GM19351 (cell line): ENCODE measurements around the gene SMIM38.
"Not testable (repeated sequence)": the region's sequence is repeated elsewhere in the genome, so short reads cannot be mapped to it uniquely, and the experiment has no call there.

Source experiments
- ATAC-seq: cut with Tn5 transposase; IDR thresholded peaks from one replicate; pipeline ENCODE4 v1.9.1; 2021; ENCODE audit warnings: mild to moderate bottlenecking, moderate library complexity; ENCODE audit not compliant: unreplicated experiment

SMIM38 gene

GRCh38 chr11:69137151-69137844 lies 18.4 kb upstream of the SMIM38 start:
- ATAC-seq, result no peak

DNA sequence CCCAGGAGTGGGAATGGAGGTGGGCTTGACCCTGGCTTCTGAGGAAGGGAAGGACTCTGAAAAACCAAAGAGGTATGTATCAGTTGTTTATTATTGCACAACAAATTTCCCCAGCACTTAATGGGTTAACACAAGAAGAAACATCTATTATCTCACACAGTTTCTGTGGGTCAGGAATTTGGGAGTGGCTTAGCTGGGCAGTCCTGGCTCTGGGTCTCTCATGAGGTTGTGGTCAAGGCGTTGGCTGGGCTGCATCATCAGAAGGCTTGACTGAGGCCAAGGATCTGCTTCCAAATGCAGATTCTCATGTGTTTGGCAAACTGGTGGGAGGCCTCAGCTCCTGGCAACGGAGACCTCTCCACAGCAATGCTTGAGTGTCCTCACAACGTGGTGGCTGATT lies 17.5 kb upstream of the SMIM38 start:
- no peak for ATAC-seq

- not testable (repeated sequence) for ATAC-seq
Measured at GRCh38 chr11:69140161-69140560, 15.6 kb upstream of the SMIM38 start.

DNA sequence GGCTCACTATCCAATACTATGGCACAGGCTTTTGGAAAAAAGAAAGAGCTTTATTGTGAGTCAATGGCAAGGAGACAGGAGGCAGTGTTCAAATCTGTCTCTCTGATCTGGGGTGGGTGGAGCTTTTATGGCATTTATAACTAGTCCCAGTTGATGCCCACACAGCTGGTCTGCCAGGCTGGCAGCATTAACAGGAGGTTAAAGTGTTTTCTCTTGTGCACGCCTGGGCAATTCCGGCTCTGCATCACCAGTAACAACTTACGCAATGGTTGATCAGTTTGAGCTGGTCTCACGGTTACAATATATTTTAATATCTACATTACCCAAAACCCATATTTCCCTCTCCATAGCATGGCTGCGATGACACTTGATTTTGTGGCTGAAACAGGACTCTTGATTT lies 15.1 kb upstream of the SMIM38 start:
- no peak for ATAC-seq

- ATAC-seq, result no peak
Measured at GRCh38 chr11:69141742-69142141, 14.0 kb upstream of the SMIM38 start.

GRCh38 chr11:69142895-69143294 lies 12.8 kb upstream of the SMIM38 start:
- ATAC-seq, result no peak

DNA sequence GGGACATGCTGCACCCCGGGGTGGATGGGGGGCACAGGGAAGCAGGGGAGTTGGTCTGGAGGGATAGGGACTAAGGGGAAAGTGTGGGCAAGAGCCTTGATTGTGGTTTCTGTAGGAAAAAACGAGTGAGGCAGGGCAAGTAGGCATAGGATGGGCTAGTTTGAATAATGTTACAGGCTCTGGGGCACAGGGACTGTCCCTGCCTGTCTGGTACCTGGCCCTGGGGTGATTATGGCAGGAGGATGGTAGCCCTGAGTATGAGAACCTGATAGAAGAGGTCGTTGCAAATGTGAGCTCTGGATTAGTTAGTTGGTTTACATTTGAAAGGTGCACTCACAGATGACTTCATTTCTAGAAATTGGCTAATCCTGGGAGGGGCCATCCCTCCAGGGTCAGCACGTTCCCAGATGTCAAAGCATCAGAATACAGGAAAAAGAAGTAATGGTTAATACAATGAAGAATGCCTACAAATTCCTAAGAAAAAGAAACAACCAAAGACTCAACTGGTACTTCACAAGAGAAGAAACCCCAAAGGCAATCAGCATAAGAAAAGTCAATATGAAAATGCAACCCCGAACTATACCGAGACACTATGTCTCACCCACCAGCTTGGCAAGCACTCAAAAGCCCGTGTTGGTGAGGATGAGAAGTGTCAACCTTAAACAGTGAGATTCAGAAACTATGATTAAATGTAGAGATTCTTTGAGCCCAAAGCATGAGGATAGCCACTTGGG lies 11.3 kb upstream of the SMIM38 start:
- ATAC-seq, result no peak

- ATAC-seq, result no peak
Measured at GRCh38 chr11:69145050-69145380, 10.7 kb upstream of the SMIM38 start.

DNA sequence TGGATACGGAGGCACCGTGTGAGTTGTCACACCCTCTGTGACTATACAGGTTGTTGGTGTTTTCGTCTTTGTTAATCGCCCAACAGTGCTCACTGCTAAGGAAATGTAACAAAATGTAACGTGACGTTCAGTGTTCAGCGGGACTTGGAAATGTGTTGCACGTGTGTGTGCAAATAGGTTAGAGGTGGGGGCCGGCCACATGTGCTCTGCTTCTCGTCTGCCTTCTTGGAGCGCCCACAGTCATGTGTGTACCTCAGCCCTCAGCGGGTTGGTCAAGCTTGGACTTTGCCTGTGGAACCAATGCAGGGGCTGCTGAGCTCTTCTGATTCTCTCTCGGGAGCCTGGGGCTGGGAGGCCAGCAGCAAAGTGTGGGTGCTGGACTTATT lies 7.4 kb upstream of the SMIM38 start:
- ATAC-seq, result no peak

GRCh38 chr11:69148806-69149205 lies 6.9 kb upstream of the SMIM38 start:
- no peak for ATAC-seq

- not testable (repeated sequence) for ATAC-seq
Measured at GRCh38 chr11:69149338-69150045, 6.2 kb upstream of the SMIM38 start.

DNA sequence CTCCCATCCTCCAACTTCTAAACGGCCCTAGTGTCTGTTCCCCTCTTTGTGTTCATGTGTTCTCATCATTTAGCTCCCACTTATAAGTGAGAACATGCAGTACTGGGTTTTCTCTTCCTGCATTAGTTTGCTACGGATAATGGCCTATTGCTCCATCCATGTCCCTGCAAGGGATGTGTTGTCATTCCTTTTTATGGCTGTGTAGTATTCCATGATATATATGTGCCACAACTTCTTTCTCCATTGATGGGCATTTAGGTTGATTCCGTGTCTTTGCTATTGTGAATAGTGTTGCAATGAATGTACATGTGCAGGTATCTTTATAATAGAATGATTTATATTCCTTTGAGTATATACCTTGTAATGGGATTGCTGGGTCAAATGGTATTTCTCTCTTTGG lies 5.6 kb upstream of the SMIM38 start:
- ATAC-seq, result no peak

DNA sequence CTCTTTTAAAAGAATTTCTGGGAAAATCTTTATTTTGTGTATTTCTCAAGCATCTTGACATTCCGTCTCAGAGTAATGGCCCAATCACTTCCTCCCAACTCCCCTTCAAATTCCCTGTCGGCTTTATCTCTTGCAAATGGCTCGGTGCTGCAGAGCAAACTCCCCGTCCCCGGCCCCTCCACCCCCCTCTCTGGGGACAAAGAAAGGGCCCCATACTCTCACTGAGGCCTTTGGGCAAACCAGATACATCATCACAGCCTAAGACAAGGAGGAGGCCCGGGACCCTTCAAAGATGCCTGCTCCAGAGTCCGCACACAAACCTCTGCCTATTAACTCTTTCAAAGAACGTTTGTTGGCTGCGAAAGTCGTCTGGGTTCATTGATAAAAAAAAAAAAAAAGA lies 3.9 kb upstream of the SMIM38 start:
- no peak for ATAC-seq

DNA sequence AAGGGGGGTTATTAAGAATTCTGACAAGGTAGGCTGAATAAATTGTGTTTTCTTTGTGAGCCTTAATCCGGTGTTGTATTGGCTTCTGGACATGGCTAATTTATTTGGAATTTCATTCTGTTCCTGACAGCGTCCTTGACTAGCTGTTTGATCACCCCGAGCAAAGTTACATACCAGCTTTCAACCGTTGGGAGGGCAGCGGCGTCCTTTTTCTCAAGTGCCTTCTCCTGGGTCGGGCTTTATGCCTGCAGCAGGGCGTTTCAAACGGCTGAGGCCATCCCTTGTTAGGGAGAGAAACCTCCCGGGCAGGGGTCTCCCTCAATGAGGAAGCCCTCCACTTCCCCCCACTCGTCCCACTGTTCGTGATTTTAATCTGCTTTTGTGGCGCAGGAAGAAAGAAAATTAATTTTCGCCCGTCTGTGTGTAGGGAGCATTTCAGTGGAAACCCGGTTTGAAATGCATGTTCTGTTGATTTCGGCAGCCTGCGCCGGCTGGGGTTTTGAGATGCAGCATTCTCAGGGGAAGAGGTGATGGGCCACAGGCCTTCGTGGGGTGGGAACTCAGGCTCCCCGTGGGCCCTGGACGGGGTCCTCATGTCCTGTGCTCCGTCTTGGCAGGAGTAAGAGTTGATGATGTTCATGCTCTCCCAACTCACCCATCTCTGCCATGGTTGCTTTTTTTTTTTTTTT lies 2.9 kb upstream of the SMIM38 start:
- no peak for ATAC-seq

GRCh38 chr11:69153661-69154060 lies 2.1 kb upstream of the SMIM38 start:
- ATAC-seq, result no peak

GRCh38 chr11:69154211-69154913 lies 1.4 kb upstream of the SMIM38 start:
- ATAC-seq, result no peak

GRCh38 chr11:69154938-69155301 lies 815 bp upstream of the SMIM38 start:
- ATAC-seq, result no peak

DNA sequence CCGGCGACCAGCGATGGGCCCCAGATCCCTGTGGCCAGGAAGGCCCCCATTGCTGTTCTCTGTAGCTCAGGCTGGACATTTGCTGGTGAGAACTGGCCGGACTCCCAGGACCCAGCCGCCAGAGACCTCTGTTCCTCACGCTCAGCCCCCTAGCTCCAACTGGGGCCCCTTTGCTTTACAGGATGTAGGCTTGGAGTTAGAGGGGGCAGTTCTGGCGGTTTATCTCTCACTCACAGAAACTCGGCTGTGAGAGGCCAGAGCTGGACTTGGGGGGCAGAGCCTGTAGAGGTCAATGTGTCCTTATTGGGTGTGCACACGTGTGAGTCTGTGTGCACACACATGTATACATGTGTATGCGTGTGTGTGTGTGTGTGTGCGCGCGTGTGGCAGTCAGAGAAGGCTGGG lies 502 bp downstream of the SMIM38 start:
- ATAC-seq, result no peak

GRCh38 chr11:69156673-69157155 lies 979 bp downstream of the SMIM38 start:
- no peak for ATAC-seq

- ATAC-seq, result no peak
Measured at GRCh38 chr11:69157156-69157821, 1.6 kb downstream of the SMIM38 start.
